ENCODE results near the gene TRAFD1.
A peak's percentile ranks its signal among the peaks of the same experiment; 100 is the strongest.
"Not testable (repeated sequence)": the region's sequence is repeated elsewhere in the genome, so short reads cannot be mapped to it uniquely, and the experiment has no call there.

Gene TRAFD1

GRCh38 chr12:112110787-112111662 lies 14.3 kb upstream of the TRAFD1 start:
- not testable (repeated sequence) for H3K27ac Mint-ChIP-seq, H3K27me3 Mint-ChIP-seq
- peaks cover 23% of the 10 kb centered on the region for H3K4me1 Mint-ChIP-seq

GRCh38 chr12:112111931-112112330 lies 13.4 kb upstream of the TRAFD1 start:
- H3K4me3 Mint-ChIP-seq, result no peak overlapping the region
- H3K27ac Mint-ChIP-seq, result no peak overlapping the region
- H3K36me3 Mint-ChIP-seq, result peaks cover 4% of the 10 kb centered on the region
- H3K9me3 Mint-ChIP-seq, result no peaks in the 10 kb centered on the region
- H3K4me1 Mint-ChIP-seq, result peaks cover 22% of the 10 kb centered on the region
- H3K27me3 Mint-ChIP-seq, result no peaks in the 10 kb centered on the region

More at GRCh38 chr12:112110787-112111662, 14.3 kb upstream of the TRAFD1 start:
- not testable (repeated sequence) for H3K36me3 Mint-ChIP-seq, H3K4me3 Mint-ChIP-seq, H3K9me3 Mint-ChIP-seq

DNA sequence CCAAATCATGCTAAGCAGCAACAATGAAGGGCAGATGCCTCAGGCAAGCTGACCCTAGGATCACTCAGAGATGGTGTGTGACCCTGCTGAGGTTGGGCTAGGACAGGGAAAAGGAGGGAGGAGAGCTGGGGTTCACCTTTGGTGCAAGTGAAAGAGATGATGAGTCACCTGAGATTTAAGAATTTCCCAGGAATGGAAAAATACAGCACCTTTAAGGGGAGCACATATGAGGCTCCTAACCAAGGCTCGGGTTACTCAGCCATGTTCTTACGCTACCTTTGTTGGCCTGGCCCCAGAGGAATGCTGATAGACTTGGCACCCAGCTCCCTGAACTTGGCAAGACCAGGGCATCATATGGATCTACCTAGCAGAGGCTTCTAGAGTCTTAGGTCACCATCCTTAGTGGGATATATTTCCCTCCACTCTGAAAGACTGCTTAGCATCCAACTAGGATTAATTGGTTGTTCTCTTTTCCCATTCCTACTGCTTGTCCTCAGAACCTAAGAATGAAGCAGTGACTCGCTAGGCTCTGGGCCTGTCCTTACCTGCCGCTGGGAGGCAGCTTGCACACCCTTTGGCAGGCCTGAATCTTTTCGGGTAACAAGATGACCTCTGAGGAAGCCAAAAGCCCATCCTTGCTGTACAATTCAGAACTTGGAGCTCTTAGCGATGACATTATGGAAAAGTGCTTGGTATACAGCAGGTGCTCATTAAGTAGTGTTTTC lies 12.8 kb upstream of the TRAFD1 start:
- H3K9me3 Mint-ChIP-seq, result no peaks in the 10 kb centered on the region
- H3K4me1 Mint-ChIP-seq, result peaks cover 20% of the 10 kb centered on the region
- H3K27me3 Mint-ChIP-seq, result no peaks in the 10 kb centered on the region
- H3K36me3 Mint-ChIP-seq, result peaks cover under 1% of the 10 kb centered on the region
- H3K4me3 Mint-ChIP-seq, result no peak overlapping the region
- H3K27ac Mint-ChIP-seq, result no peak overlapping the region

DNA sequence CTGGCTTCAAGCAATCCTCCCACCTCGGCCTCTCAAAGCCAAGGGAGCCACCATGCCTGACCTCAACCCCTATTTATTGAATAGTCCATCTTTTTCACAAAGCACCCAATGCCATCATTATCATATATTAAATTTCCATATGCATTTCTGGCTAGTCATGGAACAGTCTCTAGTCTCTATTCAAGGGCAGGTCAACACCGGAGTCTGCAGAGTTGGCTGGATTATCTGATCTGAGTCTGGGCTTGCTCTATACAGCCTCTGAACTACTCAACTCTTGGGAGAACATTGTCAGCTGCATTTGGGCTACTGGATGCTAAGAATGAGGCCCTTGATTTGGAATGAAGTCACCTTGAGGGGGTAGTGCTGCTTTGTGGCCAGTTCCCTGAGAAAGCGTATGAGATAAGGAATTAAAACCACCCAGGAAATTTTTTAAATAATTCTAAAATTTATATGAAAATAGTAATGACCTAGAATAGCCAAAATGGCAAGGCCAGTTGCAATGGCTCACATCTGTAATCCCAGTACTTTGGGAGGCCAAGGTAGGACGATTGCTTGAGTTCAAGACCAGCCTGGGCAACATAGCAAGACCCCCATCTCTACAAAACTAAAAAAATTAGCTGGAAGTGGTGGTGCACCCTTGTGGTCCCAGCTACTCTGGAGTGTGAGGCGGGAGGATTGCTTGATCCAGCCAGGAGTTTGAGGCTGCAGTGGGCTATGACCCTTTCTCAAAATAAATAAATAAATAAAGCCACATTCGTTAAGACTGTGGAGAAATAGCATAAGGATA lies 9.9 kb upstream of the TRAFD1 start:
- H3K27me3 Mint-ChIP-seq, result no peaks in the 10 kb centered on the region
- no peak overlapping the region for H3K27ac Mint-ChIP-seq
- H3K9me3 Mint-ChIP-seq, result no peaks in the 10 kb centered on the region
- no peaks in the 10 kb centered on the region for H3K36me3 Mint-ChIP-seq
- no peak overlapping the region for H3K4me3 Mint-ChIP-seq
- H3K4me1 Mint-ChIP-seq, result peaks cover 17% of the 10 kb centered on the region

DNA sequence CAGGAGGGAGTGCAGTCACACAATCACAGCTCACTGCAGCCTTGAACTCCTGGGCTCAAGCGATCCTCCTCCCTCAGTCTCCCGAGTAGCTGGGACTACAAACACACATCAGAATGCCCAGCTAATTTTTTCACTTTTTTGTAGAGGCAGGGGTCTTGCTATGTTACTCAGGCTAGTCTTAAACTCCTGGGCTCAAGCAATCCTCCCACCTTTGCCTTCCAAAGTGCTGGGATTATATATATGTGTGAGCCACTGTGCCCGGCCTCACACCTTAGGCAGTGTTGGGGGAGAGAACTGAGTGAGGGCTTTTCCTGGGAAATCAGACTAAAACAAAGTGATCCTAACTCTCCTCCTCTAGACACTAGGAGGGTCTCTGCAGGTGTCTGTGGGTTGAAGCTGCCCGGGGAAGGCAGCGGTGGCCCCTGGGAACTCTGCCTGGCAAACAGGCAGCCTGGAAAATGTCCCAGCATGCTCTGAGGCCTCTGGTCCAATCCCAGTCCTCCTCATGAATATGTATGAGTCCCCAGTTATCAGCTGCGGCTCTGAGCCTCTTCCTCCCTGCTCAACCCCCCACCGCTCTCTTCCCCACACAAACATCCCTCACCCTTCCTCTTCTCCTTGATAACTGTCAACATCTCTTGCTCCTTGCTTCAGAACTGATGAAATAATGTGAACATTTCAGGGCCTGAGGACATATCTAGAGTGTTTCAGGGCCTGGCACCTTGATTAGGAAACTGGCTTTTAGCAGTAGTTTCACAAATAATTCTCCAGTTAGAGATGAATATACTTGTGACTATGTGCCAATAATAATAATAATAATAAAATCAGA lies 8.9 kb upstream of the TRAFD1 start:
- Mint-ChIP-seq H3K4me1 (peaks cover 14% of the 10 kb centered on the region), H3K27ac (no peak overlapping the region), H3K4me3 (peak overlapping the region; percentile 12)

DNA sequence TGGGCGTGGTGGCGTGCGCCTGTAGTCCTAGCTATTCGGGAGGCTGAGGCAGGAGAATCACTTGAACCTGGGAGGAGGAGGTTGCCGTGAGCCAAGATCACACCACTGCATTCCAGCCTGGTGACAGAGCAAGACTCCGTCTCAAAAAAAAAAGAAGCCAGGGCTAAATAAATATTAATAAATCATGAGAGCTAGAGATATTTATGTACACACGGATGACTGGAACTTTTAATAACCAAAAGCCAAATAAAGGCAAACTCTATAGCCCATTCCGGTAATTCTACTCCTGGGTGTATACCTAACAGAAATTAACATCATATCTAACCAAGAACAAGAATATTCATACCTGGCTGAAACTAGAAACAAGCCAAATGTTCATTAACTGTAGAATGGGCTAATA lies 7.7 kb upstream of the TRAFD1 start:
- H3K27me3 Mint-ChIP-seq, result no peaks in the 10 kb centered on the region
- H3K36me3 Mint-ChIP-seq, result no peaks in the 10 kb centered on the region
- peaks cover 10% of the 10 kb centered on the region for H3K4me1 Mint-ChIP-seq
- no peak overlapping the region for H3K4me3 Mint-ChIP-seq
- H3K27ac Mint-ChIP-seq, result no peak overlapping the region
- no peaks in the 10 kb centered on the region for H3K9me3 Mint-ChIP-seq

More for the DNA sequence above, 8.9 kb upstream of the TRAFD1 start:
- Mint-ChIP-seq H3K36me3 (no peaks in the 10 kb centered on the region), H3K27me3 (no peaks in the 10 kb centered on the region), H3K9me3 (no peaks in the 10 kb centered on the region)

DNA sequence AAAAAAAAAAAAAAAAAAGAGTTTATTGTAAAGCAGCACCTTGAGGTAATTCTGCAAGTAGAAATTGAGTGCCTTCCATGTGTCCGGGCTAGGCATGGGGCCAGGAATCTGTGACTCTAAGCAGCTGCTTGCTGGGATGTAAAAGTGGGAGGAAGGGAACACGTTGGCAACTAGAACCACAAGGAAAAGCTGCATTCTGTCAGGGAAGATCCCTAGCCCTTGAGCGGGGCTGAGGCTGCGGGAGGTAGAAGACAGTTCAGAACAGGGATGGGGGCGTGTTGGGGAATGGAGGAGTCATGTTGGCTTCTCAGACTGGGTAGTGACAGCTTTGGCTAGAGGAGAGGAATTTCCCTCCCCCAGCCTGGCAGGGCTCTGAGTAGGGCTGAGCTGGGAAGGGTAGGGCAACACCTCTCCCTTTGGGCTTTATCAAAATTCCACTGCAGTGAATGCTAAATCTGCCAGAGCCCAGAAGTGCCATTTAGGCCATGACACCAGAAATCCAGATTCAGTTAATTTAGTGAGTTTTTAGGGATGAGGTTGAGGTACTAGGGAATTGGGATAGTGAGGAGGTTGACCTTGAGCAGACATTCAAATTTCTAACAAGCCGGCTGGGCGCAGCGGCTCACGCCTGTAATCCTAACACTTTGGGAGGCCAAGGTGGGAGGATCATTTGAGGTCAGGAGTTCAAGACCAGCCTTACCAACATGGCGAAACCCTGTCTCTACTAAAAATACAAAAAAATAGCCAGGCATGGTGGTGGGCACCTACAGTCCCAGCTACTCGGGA lies 3.4 kb upstream of the TRAFD1 start:
- H3K4me3 Mint-ChIP-seq, result no peak overlapping the region
- peaks cover under 1% of the 10 kb centered on the region for H3K36me3 Mint-ChIP-seq
- no peaks in the 10 kb centered on the region for H3K27me3 Mint-ChIP-seq
- peaks cover 17% of the 10 kb centered on the region for H3K4me1 Mint-ChIP-seq
- no peak overlapping the region for H3K27ac Mint-ChIP-seq
- no peaks in the 10 kb centered on the region for H3K9me3 Mint-ChIP-seq

- Mint-ChIP-seq H3K27ac (no peak overlapping the region), H3K4me1 (peaks cover 21% of the 10 kb centered on the region), H3K9me3 (no peaks in the 10 kb centered on the region), H3K27me3 (no peaks in the 10 kb centered on the region), H3K36me3 (peaks cover 3% of the 10 kb centered on the region), H3K4me3 (no peak overlapping the region)
Measured at GRCh38 chr12:112122823-112123690, 2.3 kb upstream of the TRAFD1 start.

DNA sequence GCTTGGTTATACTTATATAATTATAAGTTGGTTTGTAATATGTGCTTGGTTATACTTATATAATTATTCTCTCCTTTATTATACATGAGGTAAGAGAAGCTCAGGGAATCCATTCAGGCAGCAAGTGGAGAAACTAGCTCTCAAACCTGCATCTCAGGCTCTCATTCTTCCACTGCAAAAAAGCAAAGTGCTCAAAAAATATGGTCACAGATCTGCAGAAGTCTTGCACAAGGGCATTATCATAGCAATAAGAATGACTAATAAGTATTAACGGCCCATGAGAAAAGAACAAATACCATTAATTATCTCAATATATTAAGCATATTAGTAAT lies 476 bp upstream of the TRAFD1 start:
- H3K4me3 Mint-ChIP-seq, result peak overlapping the region; percentile 90
- H3K27me3 Mint-ChIP-seq, result no peaks in the 10 kb centered on the region
- H3K36me3 Mint-ChIP-seq, result peaks cover 3% of the 10 kb centered on the region
- no peaks in the 10 kb centered on the region for H3K9me3 Mint-ChIP-seq
- no peak overlapping the region for H3K27ac Mint-ChIP-seq
- peaks cover 38% of the 10 kb centered on the region for H3K4me1 Mint-ChIP-seq

DNA sequence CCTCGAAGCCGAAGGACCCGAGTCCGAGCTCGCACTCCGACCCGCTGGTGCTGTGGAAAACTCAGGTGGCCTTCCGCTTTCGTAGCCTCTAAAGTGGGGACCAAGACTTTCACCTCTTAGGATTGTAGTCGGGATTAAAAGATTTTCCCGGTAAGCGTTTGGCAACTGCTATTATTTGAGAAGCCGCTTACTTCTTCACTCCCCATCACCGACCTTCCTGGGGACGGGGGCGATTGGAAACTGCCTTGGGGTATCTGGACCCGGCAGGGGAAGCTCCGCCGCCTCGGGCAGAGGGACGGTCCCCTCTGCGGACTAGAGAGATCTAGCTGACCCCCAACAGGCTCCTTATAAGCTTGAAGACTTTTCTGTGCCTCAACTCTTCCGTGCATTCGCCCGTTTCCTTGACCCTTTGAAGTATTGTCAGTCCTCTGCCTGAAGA lies 659 bp downstream of the TRAFD1 start:
- Mint-ChIP-seq H3K4me1 (peaks cover 45% of the 10 kb centered on the region), H3K36me3 (peaks cover 4% of the 10 kb centered on the region), H3K27me3 (no peaks in the 10 kb centered on the region)

DNA sequence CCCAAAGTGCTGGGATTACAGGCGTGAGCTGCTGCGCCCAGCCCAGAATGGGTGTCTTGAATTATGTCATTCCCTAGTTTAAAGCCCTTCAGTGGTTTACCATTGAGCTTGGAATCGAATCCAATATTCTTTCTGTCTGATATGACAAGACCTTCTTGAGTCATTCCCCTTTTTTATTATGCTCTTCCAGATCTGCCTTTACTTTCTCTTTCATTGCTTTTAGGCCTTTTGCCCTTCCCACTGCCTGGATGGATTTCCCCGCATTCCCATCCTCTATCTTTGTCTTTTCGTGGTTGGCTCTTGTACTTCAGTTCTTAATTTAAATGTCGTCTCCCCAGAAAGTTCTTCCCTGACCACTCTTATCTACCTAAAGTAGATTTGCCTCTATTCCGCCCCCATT lies 1.6 kb downstream of the TRAFD1 start:
- peak overlapping the region; percentile 97 for H3K27ac Mint-ChIP-seq
- H3K4me3 Mint-ChIP-seq, result peak overlapping the region; percentile 90
- peaks cover 6% of the 10 kb centered on the region for H3K36me3 Mint-ChIP-seq
- peaks cover 52% of the 10 kb centered on the region for H3K4me1 Mint-ChIP-seq
- no peaks in the 10 kb centered on the region for H3K9me3 Mint-ChIP-seq
- no peaks in the 10 kb centered on the region for H3K27me3 Mint-ChIP-seq

More for the DNA sequence above, 659 bp downstream of the TRAFD1 start:
- Mint-ChIP-seq H3K27ac (peak overlapping the region; percentile 97), H3K4me3 (peak overlapping the region; percentile 90), H3K9me3 (no peaks in the 10 kb centered on the region)

DNA sequence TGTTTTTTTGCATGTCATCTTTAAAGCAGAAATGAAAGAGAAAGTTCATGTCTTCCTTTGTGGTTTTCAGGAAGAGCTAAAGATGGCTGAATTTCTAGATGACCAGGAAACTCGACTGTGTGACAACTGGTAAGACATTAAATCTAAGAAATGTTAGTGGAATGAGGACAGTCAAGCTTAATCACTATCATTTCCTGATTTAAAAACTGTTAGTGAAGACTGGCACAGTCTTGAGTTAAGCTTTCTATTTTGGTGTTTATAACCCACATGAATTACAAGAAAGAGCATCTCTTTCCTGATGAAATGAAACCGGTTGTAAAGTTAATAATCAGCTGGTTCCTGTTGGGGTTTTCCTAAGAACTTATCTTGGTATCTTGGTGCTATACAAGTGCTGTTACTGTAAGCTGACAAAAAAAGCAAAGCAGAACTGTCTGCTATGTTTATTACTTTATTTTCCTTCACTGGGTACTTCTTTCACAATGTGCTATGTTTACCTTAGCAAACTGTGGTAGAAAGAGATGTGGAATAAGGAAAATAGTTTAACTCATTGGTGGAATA lies 5.2 kb downstream of the TRAFD1 start:
- peak overlapping the region; percentile 79 for H3K4me3 Mint-ChIP-seq
- no peaks in the 10 kb centered on the region for H3K9me3 Mint-ChIP-seq
- peaks cover 8% of the 10 kb centered on the region for H3K36me3 Mint-ChIP-seq
- H3K4me1 Mint-ChIP-seq, result peaks cover 58% of the 10 kb centered on the region
- no peaks in the 10 kb centered on the region for H3K27me3 Mint-ChIP-seq
- H3K27ac Mint-ChIP-seq, result peak overlapping the region; percentile 96

GRCh38 chr12:112131686-112132085 lies 6.3 kb downstream of the TRAFD1 start:
- peaks cover 53% of the 10 kb centered on the region for H3K4me1 Mint-ChIP-seq
- peak overlapping the region; percentile 96 for H3K27ac Mint-ChIP-seq
- H3K36me3 Mint-ChIP-seq, result peaks cover 8% of the 10 kb centered on the region
- H3K9me3 Mint-ChIP-seq, result no peaks in the 10 kb centered on the region
- no peaks in the 10 kb centered on the region for H3K27me3 Mint-ChIP-seq
- H3K4me3 Mint-ChIP-seq, result peak overlapping the region; percentile 79

All from activated naive CD4-positive, alpha-beta T cell treated with anti-CD3 and anti-CD28 coated beads, Interleukin-2, amount 50 U/mL, for 24 hours (primary cell).